Islet of Langerhans (tissue), 1 donor: Measurements from ENCODE around the gene ITPKC.
"Not testable (repeated sequence)": the region's sequence is repeated elsewhere in the genome, so short reads cannot be mapped to it uniquely, and the experiment has no call there.

Source experiments
- FAIRE-seq: peaks from one replicate; lab custom pipeline; 2011; peaks lifted over from hg19 to GRCh38; lab: Jason Lieb, UNC

The ITPKC gene

DNA sequence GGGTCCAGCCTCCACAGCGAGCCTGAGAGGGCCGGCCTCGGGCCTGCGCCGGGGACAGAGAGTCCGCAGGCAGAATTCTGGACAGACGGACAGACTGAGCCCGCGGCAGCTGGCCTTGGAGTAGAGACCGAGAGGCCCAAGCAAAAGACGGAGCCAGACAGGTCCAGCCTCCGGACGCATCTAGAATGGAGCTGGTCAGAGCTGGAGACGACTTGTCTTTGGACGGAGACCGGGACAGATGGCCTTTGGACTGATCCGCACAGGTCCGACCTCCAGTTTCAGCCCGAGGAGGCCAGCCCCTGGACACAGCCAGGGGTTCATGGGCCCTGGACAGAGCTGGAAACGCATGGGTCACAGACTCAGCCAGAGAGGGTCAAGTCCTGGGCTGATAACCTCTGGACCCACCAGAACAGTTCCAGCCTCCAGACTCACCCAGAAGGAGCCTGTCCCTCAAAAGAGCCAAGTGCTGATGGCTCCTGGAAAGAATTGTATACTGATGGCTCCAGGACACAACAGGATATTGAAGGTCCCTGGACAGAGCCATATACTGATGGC, 490 bp downstream of the ITPKC start:
- FAIRE-seq, result no peak

DNA sequence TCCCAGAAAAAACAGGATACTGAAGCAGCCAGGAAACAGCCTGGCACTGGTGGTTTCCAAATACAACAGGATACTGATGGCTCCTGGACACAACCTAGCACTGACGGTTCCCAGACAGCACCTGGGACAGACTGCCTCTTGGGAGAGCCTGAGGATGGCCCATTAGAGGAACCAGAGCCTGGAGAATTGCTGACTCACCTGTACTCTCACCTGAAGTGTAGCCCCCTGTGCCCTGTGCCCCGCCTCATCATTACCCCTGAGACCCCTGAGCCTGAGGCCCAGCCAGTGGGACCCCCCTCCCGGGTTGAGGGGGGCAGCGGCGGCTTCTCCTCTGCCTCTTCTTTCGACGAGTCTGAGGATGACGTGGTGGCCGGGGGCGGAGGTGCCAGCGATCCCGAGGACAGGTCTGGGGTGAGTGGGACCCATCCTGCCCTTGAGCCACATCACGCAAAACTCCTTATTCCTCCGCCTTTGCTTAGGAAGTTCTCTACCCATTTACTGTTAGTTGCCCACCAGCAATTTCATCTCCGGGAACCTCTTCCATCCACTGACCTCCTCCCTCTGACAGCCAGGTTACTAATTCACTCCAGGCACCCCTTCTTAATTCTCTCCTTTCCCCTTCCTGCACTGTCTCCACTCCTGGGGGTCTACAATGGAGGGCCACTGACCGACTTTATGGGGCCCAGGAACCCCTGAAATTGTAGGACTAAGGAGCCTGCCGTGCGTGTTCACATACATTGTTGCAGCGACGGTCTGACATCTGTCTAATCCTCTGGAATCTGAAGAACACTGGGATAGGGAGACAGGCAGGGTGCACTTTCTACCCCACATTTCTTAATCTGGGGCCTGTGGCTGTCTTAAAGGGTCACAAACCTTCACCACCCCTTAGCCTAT, 1.2 kb downstream of the ITPKC start:
- no peak for FAIRE-seq

DNA sequence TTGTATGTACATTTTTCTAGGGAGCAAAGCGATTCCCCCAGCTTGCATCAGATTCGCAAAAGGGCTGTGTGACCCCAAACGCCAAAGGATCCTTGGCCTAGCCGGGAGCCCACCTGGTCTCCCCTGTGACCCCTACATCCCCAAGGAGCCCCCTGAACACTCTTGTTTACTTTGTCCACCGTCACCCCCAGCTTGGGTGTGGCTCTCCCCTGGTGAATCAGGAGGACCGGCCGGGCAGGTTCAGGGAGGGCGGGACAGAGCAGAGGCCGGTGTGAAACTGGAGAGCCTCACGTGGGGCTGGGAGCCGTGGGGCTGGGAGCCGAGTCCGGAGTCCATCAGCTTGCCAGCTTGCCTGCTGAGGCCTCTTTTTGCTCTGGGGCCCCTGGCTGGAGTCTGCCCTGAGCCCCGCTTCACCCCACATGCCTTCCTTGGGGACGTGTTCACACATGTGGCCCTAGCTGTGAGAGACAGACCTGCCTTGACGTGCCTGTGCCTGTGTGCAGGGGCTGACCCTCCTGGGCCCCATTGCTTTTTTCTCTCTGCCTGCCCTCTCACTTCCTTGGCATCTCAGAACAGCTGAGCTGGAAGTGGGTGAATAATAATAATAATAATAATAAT, 2.0 kb downstream of the ITPKC start:
- FAIRE-seq, result no peak

DNA sequence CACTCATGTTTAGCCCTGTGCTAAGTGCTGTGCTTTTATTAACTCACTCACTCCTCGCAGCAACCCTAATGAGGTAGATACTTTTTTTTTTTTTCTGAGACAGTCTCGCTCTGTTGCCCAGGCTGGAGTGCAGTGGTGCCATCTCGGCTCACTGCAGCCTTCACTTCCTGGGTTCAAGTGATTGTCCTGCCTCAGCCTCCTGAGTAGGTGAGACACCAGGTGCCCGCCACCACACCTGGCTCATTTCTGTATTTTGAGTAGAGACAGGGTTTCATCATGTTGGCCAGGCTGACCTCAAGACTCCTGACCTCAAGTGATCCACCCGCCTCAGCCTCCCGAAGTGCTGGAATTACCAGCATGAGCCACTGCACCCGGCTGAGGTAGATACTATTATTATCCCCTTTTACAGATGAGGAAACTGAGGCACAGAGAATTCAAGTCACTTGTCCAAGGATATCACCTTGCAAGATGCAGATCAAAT, 2.5 kb downstream of the ITPKC start:
- FAIRE-seq, result no peak

GRCh38 chr19:40721140-40721486, 4.2 kb downstream of the ITPKC start:
- no peak for FAIRE-seq

DNA sequence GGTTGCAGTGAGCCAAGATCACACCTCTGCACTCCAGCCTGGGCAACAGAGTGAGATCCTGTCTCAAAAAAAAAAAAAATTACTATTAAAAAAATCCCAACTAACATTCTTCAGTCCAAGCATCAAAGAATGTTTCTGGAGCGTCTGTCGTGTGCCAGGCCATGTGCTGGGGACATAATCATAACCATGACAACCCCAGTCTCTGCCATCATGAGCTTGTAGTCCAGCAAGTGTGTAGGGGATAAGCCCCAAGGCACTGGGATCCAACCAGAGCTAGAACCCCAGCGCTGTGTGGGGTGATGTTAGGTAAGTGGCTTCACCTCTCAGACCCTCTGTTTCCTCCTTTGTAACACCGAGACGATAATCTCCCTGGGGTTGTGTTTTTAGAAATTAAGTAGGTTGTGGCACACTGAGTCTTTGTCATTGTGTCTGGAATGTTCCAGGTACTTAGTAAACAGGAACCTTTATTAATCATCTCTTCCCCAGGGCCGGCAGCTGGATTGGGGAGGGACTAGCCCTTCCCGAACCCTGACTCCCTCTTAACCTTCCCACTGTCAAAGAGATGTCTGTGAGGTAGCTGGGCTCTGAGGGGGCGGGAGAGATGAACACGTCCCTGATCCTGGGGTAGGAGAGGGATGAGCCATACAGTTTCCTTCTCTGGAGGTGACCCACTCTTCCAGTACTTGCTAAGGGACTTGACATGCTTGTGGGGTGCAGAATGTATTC, 5.2 kb downstream of the ITPKC start:
- no peak for FAIRE-seq

DNA sequence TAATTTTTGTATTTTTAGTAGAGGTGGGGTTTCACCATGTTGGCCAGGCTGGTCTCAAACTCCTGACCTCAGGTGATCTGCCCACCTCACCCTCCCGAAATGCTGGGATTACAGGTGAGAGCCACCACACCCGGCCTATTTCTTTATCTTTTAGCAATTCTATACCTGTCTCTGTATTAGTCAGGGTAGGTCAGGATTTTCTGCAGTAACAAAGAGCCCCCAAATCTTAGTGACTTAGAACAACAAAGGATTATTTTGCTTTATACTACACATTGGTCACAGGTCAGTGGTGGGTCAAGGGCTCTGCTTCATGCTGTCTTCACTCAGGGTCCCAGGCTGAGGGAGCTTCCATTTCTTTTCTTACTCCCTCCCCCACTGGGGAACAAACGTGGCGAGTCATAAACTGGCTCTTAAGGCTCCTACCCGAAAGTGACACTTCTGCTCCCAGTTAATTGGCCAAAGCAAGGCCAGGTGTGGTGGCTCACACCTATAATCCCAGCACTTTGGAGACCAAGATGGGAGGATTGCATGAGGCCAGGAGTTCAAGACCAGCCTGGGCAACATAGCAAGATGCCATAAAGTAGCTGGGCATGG, 6.8 kb downstream of the ITPKC start:
- FAIRE-seq, result no peak

GRCh38 chr19:40724315-40724714, 7.4 kb downstream of the ITPKC start:
- no peak for FAIRE-seq

- FAIRE-seq, result no peak
These were observed 7.9 kb downstream of the ITPKC start for GRCh38 chr19:40724855-40725254.

DNA sequence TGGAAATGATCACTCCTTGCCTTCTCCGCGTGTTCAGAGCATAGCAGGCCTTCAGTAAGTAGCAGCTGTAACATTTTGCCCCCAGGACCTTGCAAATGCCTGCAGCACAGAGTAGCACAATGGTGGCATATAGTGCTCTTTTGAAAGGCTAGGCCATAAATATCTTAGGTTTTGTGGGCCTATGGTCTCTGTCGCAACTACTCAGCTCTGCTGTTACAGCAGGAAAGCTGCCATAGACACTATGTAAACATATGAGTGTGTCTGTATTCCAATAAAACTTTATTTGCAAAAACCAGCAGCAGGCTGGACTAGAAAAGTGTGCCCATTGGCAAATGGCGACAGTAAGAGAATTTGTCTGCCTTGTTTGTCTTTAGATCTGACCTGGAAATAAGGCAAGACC, 9.4 kb downstream of the ITPKC start:
- no peak for FAIRE-seq

GRCh38 chr19:40730065-40730464, 13.2 kb downstream of the ITPKC start:
- FAIRE-seq, result not testable (repeated sequence)

- FAIRE-seq, result not testable (repeated sequence)
These were observed 15.4 kb downstream of the ITPKC start for GRCh38 chr19:40732304-40732703.

DNA sequence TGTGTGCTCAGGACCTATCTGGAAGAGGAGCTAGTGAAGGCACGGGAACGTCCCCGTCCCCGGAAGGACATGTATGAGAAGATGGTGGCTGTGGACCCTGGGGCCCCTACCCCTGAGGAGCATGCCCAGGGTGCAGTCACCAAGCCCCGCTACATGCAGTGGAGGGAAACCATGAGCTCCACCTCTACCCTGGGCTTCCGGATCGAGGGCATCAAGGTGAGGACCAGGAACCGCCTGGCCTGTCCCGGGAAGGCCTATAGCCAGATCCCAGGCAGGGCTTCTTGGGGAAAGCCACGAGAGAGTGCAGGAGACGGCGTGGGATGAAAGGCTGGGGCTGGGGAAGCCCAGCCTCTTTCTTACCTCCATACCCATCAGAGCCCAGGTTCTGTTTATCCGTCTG, 16.2 kb downstream of the ITPKC start:
- FAIRE-seq, result no peak

GRCh38 chr19:40735013-40735771, 18.3 kb downstream of the ITPKC start:
- FAIRE-seq, result no peak

DNA sequence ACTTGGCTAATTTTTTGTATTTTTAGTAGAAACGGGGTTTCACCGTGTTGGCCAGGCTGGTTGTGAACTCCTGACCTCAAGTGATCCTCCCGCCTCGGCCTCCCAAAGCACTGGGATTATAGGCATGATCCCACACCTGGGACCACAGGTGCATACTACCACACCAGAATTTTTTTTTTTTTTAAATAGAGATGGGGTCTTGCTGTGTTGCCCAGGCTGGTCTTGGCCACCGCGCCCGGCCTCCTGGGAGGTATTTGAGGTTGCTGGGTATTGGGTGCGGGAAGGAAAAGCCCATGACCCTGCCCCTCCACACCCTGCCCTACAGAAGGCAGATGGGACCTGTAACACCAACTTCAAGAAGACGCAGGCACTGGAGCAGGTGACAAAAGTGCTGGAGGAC, 19.7 kb downstream of the ITPKC start:
- no peak for FAIRE-seq

- FAIRE-seq, result no peak
These were observed 20.3 kb downstream of the ITPKC start for GRCh38 chr19:40737102-40737644.

DNA sequence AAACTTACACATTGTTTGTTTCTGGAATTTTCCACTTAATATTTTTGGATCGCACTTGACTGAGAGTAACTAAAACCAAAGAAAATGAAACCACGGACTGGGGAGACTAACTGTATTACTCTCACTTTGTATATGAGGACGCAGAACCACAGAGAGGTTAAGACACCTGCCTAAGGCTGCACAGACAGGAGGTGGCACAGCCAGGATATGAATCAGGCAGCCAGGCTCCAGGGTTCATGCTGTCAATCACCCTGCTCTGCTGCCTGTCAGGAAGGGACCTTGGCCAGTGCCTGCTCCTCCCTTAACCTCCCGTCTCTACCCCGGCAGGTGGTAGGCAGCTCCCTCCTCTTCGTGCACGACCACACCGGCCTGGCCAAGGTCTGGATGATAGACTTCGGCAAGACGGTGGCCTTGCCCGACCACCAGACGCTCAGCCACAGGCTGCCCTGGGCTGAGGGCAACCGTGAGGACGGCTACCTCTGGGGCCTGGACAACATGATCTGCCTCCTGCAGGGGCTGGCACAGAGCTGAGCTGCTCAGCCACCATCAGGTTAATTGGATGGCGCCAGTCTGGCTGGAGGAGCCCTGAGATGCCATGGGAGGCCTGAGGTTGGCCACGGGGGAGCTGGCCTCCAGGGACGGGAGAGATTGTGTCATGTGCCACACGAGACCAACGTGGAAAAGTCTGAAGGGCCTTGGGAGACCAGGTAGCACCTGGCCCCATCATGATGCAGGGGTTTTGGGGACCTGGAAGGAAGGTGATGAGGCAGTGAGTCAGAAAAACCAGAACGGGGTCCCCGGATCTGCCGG, 22.3 kb downstream of the ITPKC start:
- no peak for FAIRE-seq

- FAIRE-seq, result no peak
These were observed 23.2 kb downstream of the ITPKC start for GRCh38 chr19:40739871-40740703.

DNA sequence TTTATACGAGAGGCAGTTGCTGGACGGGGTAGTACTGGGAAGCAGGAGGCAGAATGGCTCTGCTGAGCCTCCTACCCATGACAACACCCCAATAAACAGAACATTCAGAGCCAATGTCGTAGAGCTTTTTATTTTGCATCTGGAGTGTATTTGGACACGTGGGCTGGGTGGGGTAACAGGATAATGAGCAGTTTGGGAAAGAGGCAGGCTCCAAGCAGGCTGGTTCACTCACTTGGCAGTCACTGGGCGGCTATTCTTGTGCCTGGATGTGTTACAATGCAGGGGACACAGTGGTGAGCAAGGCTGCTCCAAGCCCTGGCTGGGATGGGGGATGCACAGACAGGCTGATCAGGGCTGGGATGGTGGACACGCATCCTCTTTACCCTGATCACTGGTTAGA, 23.8 kb downstream of the ITPKC start:
- no peak for FAIRE-seq
